Suprapubic skin (tissue), 4 donors: ENCODE measurements around the gene MYL12A. TPM values are rescaled to one million over a fixed set of nuclear protein-coding genes. Genes with fewer than 3 reads are reported as not detected.

Experiments
- DNase-seq, 2 donors: peaks; one replicate each; pipeline ENCODE4 v3.0.0-alpha.2; 2019; ENCODE audit warnings: low spot score in 2 of 2
- H3K27ac ChIP-seq: fragments of 200-600 bp; sonication (generic); one replicate; pipeline ENCODE4 v1.5.1; 2019
- H3K27me3 ChIP-seq: fragments of 200-600 bp; sonication (generic); one replicate; pipeline ENCODE4 v1.5.1; 2019
- H3K36me3 ChIP-seq: fragments of 200-600 bp; sonication (generic); one replicate; pipeline ENCODE4 v1.5.1; 2019
- H3K4me1 ChIP-seq: fragments of 200-600 bp; sonication (generic); one replicate; pipeline ENCODE4 v1.5.1; 2019
- H3K4me3 ChIP-seq: fragments of 200-600 bp; sonication (generic); one replicate; pipeline ENCODE4 v1.5.1; 2019; ENCODE audit warnings: mild to moderate bottlenecking
- H3K9me3 ChIP-seq: fragments of 200-600 bp; sonication (generic); one replicate; pipeline ENCODE4 v1.5.1; 2019
- CTCF ChIP-seq, 2 donors: fragments of 200-600 bp in 1 of 2; fragments of 450-650 bp in 1 of 2; sonication (generic) in 1 of 2; IDR thresholded peaks; one replicate each; pipeline ENCODE4 v1.5.1; 2016 to 2019; ENCODE audit warnings: antibody characterized with exemption in 2 of 2, mild to moderate bottlenecking in 1 of 2, moderate library complexity in 1 of 2
- EP300 ChIP-seq: sonication (generic); formaldehyde crosslinking; IDR thresholded peaks from one replicate; pipeline ENCODE4 v1.6.1; 2017; ENCODE audit warnings: antibody characterized with exemption
- POLR2A ChIP-seq, 2 donors: fragments of 450-650 bp; IDR thresholded peaks; one replicate each; pipeline ENCODE4 v1.6.1; 2017; ENCODE audit warnings: antibody characterized with exemption in 2 of 2, mild to moderate bottlenecking in 2 of 2, moderate library complexity in 2 of 2
- POLR2AphosphoS5 ChIP-seq, 3 donors: sonication (generic); formaldehyde crosslinking; IDR thresholded peaks; one replicate each; pipeline ENCODE4 v1.6.1; 2017; ENCODE audit warnings: antibody characterized with exemption in 3 of 3
- WGBS: methylation state at CpG from one replicate; pipeline ENCODE4 v1.1.5; 2018; 5-methylcytosine and 5-hydroxymethylcytosine counted together
- total RNA-seq, 4 donors: library from RNA; depleted of rRNA; stranded (reverse); fragments of >200 nt; gene quantifications; one replicate each; pipeline ENCODE4 v1.1.0, GENCODE V29; 2016

The MYL12A gene
- total RNA-seq, 4 donors from 2014 or later, result 190 to 259 (median 242) TPM

- WGBS, result 12% methylated on average over 8 of the region's 8 CpGs
- Histone ChIP-seq H3K36me3 (peaks cover 5% of the 10 kb centered on the region), H3K27me3 (no peaks in the 10 kb centered on the region), H3K4me3 (peak overlapping the region; percentile 87), H3K9me3 (no peaks in the 10 kb centered on the region), H3K4me1 (peaks cover 63% of the 10 kb centered on the region), H3K27ac (peak overlapping the region; percentile 96)
- no peak for TF ChIP-seq POLR2A (IDR thresholded peaks at IDR 0.05)
- TF ChIP-seq CTCF (IDR thresholded peaks at IDR 0.05), result no peak
- no peak for TF ChIP-seq EP300
- TF ChIP-seq POLR2AphosphoS5 (IDR thresholded peaks at IDR 0.05), result no peak
- DNase-seq, result no peak
These were observed 15.6 kb downstream of the MYL12A start for GRCh38 chr18:3263132-3263700.

GRCh38 chr18:3264362-3264761 lies 16.8 kb downstream of the MYL12A start:
- WGBS, result 45% methylated on average over 2 of the region's 2 CpGs
- Histone ChIP-seq H3K4me1 (peaks cover 75% of the 10 kb centered on the region), H3K27me3 (no peaks in the 10 kb centered on the region), H3K27ac (no peak overlapping the region), H3K36me3 (no peaks in the 10 kb centered on the region), H3K9me3 (no peaks in the 10 kb centered on the region), H3K4me3 (peak overlapping the region; percentile 87)
- no peak for DNase-seq
- TF ChIP-seq POLR2AphosphoS5 (IDR thresholded peaks at IDR 0.05) (no peak), CTCF (IDR thresholded peaks at IDR 0.05) (no peak), POLR2A (IDR thresholded peaks at IDR 0.05) (no peak), EP300 (no peak)

- WGBS, result 33% methylated on average over 3 of the region's 3 CpGs
- no peak for DNase-seq
- peaks cover 76% of the 10 kb centered on the region for H3K4me1 ChIP-seq
- H3K36me3 ChIP-seq, result no peaks in the 10 kb centered on the region
- peak overlapping the region; percentile 65 for H3K27ac ChIP-seq
- no peak for TF ChIP-seq POLR2A (IDR thresholded peaks at IDR 0.05)
- TF ChIP-seq CTCF (IDR thresholded peaks at IDR 0.05), result no peak
- no peak for TF ChIP-seq EP300
- TF ChIP-seq POLR2AphosphoS5 (IDR thresholded peaks at IDR 0.05), result no peak
- H3K9me3 ChIP-seq, result no peaks in the 10 kb centered on the region
- H3K4me3 ChIP-seq, result peak overlapping the region; percentile 6
- H3K27me3 ChIP-seq, result no peaks in the 10 kb centered on the region
These were observed 18.0 kb downstream of the MYL12A start for GRCh38 chr18:3265564-3266033.

GRCh38 chr18:3266062-3266608 lies 18.5 kb downstream of the MYL12A start:
- no peaks in the 10 kb centered on the region for H3K9me3 ChIP-seq
- H3K4me1 ChIP-seq, result peaks cover 73% of the 10 kb centered on the region
- H3K27ac ChIP-seq, result peak overlapping the region; percentile 65
- TF ChIP-seq POLR2AphosphoS5 (IDR thresholded peaks at IDR 0.05), result no peak
- TF ChIP-seq EP300, result no peak
- no peak for TF ChIP-seq POLR2A (IDR thresholded peaks at IDR 0.05)
- TF ChIP-seq CTCF (IDR thresholded peaks at IDR 0.05), result no peak
- H3K4me3 ChIP-seq, result peak overlapping the region; percentile 6
- H3K36me3 ChIP-seq, result no peaks in the 10 kb centered on the region
- no peak for DNase-seq
- 43% methylated on average over 7 of the region's 7 CpGs for WGBS
- H3K27me3 ChIP-seq, result no peaks in the 10 kb centered on the region

DNA sequence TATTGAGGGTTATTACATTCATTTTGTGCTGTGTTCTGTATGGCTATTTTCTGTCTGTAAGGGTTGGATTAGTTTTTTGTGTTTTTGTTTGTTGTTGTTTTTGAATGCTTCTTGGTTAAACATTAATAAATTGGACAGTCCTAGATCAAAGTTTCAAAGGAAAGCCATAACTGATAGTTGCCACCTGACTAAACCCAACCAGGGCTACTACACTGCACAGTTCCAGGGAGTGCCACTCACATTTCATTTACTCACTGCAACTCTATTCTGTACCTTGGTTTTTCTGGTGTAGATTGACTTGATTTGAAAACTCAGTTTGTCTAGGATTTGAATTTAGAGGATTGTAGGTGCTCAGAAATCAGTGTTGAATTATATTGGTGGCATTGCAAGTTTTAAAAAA lies 20.7 kb downstream of the MYL12A start:
- Histone ChIP-seq H3K4me3 (no peak overlapping the region), H3K4me1 (peaks cover 73% of the 10 kb centered on the region), H3K27me3 (no peaks in the 10 kb centered on the region), H3K9me3 (no peaks in the 10 kb centered on the region), H3K36me3 (peaks cover 5% of the 10 kb centered on the region), H3K27ac (no peak overlapping the region)
- no peak for DNase-seq
- no peak for TF ChIP-seq EP300
- no peak for TF ChIP-seq POLR2AphosphoS5 (IDR thresholded peaks at IDR 0.05)
- TF ChIP-seq CTCF (IDR thresholded peaks at IDR 0.05), result no peak
- no peak for TF ChIP-seq POLR2A (IDR thresholded peaks at IDR 0.05)
